Activated naive CD8-positive, alpha-beta T cell treated with anti-CD3 and anti-CD28 coated beads for 36 hours (primary cell): ENCODE data around the gene DOCK1. TPM values are rescaled to one million over a fixed set of nuclear protein-coding genes. Genes with fewer than 3 reads are reported as not detected.
A peak's percentile ranks its signal among the peaks of the same experiment; 100 is the strongest.

Source experiments
- DNase-seq: peaks from one replicate; pipeline ENCODE4 v3.0.0; 2021
- H3K27ac Mint-ChIP-seq: one replicate; pipeline ENCODE4 v1.8.0; 2022; ENCODE audit warnings: mild to moderate bottlenecking, moderate library complexity, mixed read lengths
- H3K27me3 Mint-ChIP-seq: one replicate; pipeline ENCODE4 v1.8.0; 2022; ENCODE audit warnings: mild to moderate bottlenecking, mixed read lengths
- H3K36me3 Mint-ChIP-seq: one replicate; pipeline ENCODE4 v1.8.0; 2021; ENCODE audit warnings: mild to moderate bottlenecking, mixed read lengths
- H3K4me1 Mint-ChIP-seq: one replicate; pipeline ENCODE4 v1.8.0; 2021; ENCODE audit warnings: mixed read lengths
- H3K4me3 Mint-ChIP-seq: one replicate; pipeline ENCODE4 v1.8.0; 2022; ENCODE audit warnings: mild to moderate bottlenecking, moderate library complexity, mixed read lengths
- H3K9me3 Mint-ChIP-seq: one replicate; pipeline ENCODE4 v1.8.0; 2022; ENCODE audit warnings: mixed read lengths
- total RNA-seq, 2 experiments: library from RNA; stranded (reverse); gene quantifications; one replicate each; pipeline ENCODE4 v1.2.3, GENCODE V29; 2021

Gene DOCK1
- total RNA-seq, 2 experiments from 2014 or later = 0.76 to 0.95 TPM

- Mint-ChIP-seq H3K27me3 (peaks cover 11% of the 10 kb centered on the region), H3K27ac (no peak overlapping the region), H3K4me1 (peaks cover 2% of the 10 kb centered on the region), H3K36me3 (no peaks in the 10 kb centered on the region), H3K9me3 (no peaks in the 10 kb centered on the region), H3K4me3 (no peak overlapping the region)
- DNase-seq = no peak
Measured at GRCh38 chr10:127345231-127345965, 440.2 kb downstream of the DOCK1 start.

GRCh38 chr10:127346604-127347003, 441.4 kb downstream of the DOCK1 start:
- H3K27ac Mint-ChIP-seq = no peak overlapping the region
- no peaks in the 10 kb centered on the region for H3K9me3 Mint-ChIP-seq
- H3K36me3 Mint-ChIP-seq = no peaks in the 10 kb centered on the region
- no peak overlapping the region for H3K4me3 Mint-ChIP-seq
- H3K27me3 Mint-ChIP-seq = peaks cover 11% of the 10 kb centered on the region
- peaks cover 2% of the 10 kb centered on the region for H3K4me1 Mint-ChIP-seq
- DNase-seq = peak; percentile 44

- Mint-ChIP-seq H3K4me1 (peaks cover 2% of the 10 kb centered on the region), H3K9me3 (no peaks in the 10 kb centered on the region), H3K27me3 (peaks cover 8% of the 10 kb centered on the region), H3K27ac (no peak overlapping the region), H3K4me3 (no peak overlapping the region), H3K36me3 (no peaks in the 10 kb centered on the region)
- no peak for DNase-seq
Measured at GRCh38 chr10:127347202-127347959, 442.2 kb downstream of the DOCK1 start.

GRCh38 chr10:127349737-127350136, 444.5 kb downstream of the DOCK1 start:
- no peak overlapping the region for H3K27ac Mint-ChIP-seq
- peaks cover 5% of the 10 kb centered on the region for H3K27me3 Mint-ChIP-seq
- peaks cover 2% of the 10 kb centered on the region for H3K4me1 Mint-ChIP-seq
- H3K9me3 Mint-ChIP-seq = no peaks in the 10 kb centered on the region
- no peaks in the 10 kb centered on the region for H3K36me3 Mint-ChIP-seq
- DNase-seq = no peak
- no peak overlapping the region for H3K4me3 Mint-ChIP-seq

- Mint-ChIP-seq H3K36me3 (no peaks in the 10 kb centered on the region), H3K4me3 (no peak overlapping the region), H3K27ac (no peak overlapping the region), H3K27me3 (peaks cover 5% of the 10 kb centered on the region), H3K9me3 (no peaks in the 10 kb centered on the region), H3K4me1 (peaks cover 2% of the 10 kb centered on the region)
- DNase-seq = no peak
Measured at GRCh38 chr10:127351542-127351941, 446.3 kb downstream of the DOCK1 start.

- Mint-ChIP-seq H3K27ac (no peak overlapping the region), H3K27me3 (no peaks in the 10 kb centered on the region), H3K9me3 (no peaks in the 10 kb centered on the region), H3K4me1 (no peaks in the 10 kb centered on the region), H3K4me3 (no peak overlapping the region), H3K36me3 (no peaks in the 10 kb centered on the region)
- DNase-seq = no peak
Measured at GRCh38 chr10:127353544-127353943, 448.3 kb downstream of the DOCK1 start.

GRCh38 chr10:127354255-127354654, 449.0 kb downstream of the DOCK1 start:
- H3K4me3 Mint-ChIP-seq = no peak overlapping the region
- H3K36me3 Mint-ChIP-seq = no peaks in the 10 kb centered on the region
- H3K9me3 Mint-ChIP-seq = no peaks in the 10 kb centered on the region
- no peaks in the 10 kb centered on the region for H3K27me3 Mint-ChIP-seq
- no peaks in the 10 kb centered on the region for H3K4me1 Mint-ChIP-seq
- no peak overlapping the region for H3K27ac Mint-ChIP-seq
- no peak for DNase-seq

- no peaks in the 10 kb centered on the region for H3K27me3 Mint-ChIP-seq
- DNase-seq = no peak
- no peak overlapping the region for H3K27ac Mint-ChIP-seq
- H3K4me3 Mint-ChIP-seq = no peak overlapping the region
- H3K4me1 Mint-ChIP-seq = no peaks in the 10 kb centered on the region
- no peaks in the 10 kb centered on the region for H3K36me3 Mint-ChIP-seq
- no peaks in the 10 kb centered on the region for H3K9me3 Mint-ChIP-seq
Measured at GRCh38 chr10:127354992-127355391, 449.8 kb downstream of the DOCK1 start.

- Mint-ChIP-seq H3K27me3 (peaks cover 5% of the 10 kb centered on the region), H3K27ac (no peak overlapping the region), H3K36me3 (no peaks in the 10 kb centered on the region), H3K9me3 (no peaks in the 10 kb centered on the region), H3K4me1 (no peaks in the 10 kb centered on the region), H3K4me3 (no peak overlapping the region)
- DNase-seq = no peak
Measured at GRCh38 chr10:127356360-127356759, 451.1 kb downstream of the DOCK1 start.

- H3K4me1 Mint-ChIP-seq = no peaks in the 10 kb centered on the region
- H3K27ac Mint-ChIP-seq = no peak overlapping the region
- no peaks in the 10 kb centered on the region for H3K36me3 Mint-ChIP-seq
- peaks cover 5% of the 10 kb centered on the region for H3K27me3 Mint-ChIP-seq
- DNase-seq = no peak
- no peaks in the 10 kb centered on the region for H3K9me3 Mint-ChIP-seq
- H3K4me3 Mint-ChIP-seq = no peak overlapping the region
Measured at GRCh38 chr10:127357265-127357664, 452.0 kb downstream of the DOCK1 start.

- Mint-ChIP-seq H3K27ac (no peak overlapping the region), H3K27me3 (peaks cover 5% of the 10 kb centered on the region), H3K4me3 (no peak overlapping the region), H3K36me3 (no peaks in the 10 kb centered on the region), H3K9me3 (no peaks in the 10 kb centered on the region), H3K4me1 (no peaks in the 10 kb centered on the region)
- DNase-seq = no peak
Measured at GRCh38 chr10:127358337-127358736, 453.1 kb downstream of the DOCK1 start.

GRCh38 chr10:127364034-127364433, 458.8 kb downstream of the DOCK1 start:
- H3K27ac Mint-ChIP-seq = no peak overlapping the region
- H3K4me3 Mint-ChIP-seq = no peak overlapping the region
- no peak for DNase-seq
- H3K27me3 Mint-ChIP-seq = peaks cover 13% of the 10 kb centered on the region
- H3K4me1 Mint-ChIP-seq = no peaks in the 10 kb centered on the region
- H3K36me3 Mint-ChIP-seq = no peaks in the 10 kb centered on the region
- no peaks in the 10 kb centered on the region for H3K9me3 Mint-ChIP-seq

- Mint-ChIP-seq H3K9me3 (no peaks in the 10 kb centered on the region), H3K27me3 (peaks cover 7% of the 10 kb centered on the region), H3K36me3 (no peaks in the 10 kb centered on the region), H3K4me1 (no peaks in the 10 kb centered on the region), H3K4me3 (no peak overlapping the region), H3K27ac (no peak overlapping the region)
- DNase-seq = no peak
Measured at GRCh38 chr10:127368101-127368500, 462.9 kb downstream of the DOCK1 start.

GRCh38 chr10:127368929-127369328, 463.7 kb downstream of the DOCK1 start:
- DNase-seq = no peak
- no peaks in the 10 kb centered on the region for H3K9me3 Mint-ChIP-seq
- no peaks in the 10 kb centered on the region for H3K4me1 Mint-ChIP-seq
- H3K36me3 Mint-ChIP-seq = no peaks in the 10 kb centered on the region
- H3K27me3 Mint-ChIP-seq = peaks cover 7% of the 10 kb centered on the region
- no peak overlapping the region for H3K4me3 Mint-ChIP-seq
- H3K27ac Mint-ChIP-seq = no peak overlapping the region

- H3K27ac Mint-ChIP-seq = no peak overlapping the region
- H3K9me3 Mint-ChIP-seq = no peaks in the 10 kb centered on the region
- H3K4me3 Mint-ChIP-seq = no peak overlapping the region
- H3K4me1 Mint-ChIP-seq = no peaks in the 10 kb centered on the region
- H3K36me3 Mint-ChIP-seq = no peaks in the 10 kb centered on the region
- no peak for DNase-seq
- peaks cover 7% of the 10 kb centered on the region for H3K27me3 Mint-ChIP-seq
Measured at GRCh38 chr10:127370601-127371000, 465.4 kb downstream of the DOCK1 start.

- Mint-ChIP-seq H3K4me1 (no peaks in the 10 kb centered on the region), H3K27me3 (peaks cover 4% of the 10 kb centered on the region), H3K9me3 (no peaks in the 10 kb centered on the region), H3K27ac (no peak overlapping the region), H3K36me3 (no peaks in the 10 kb centered on the region), H3K4me3 (no peak overlapping the region)
- no peak for DNase-seq
Measured at GRCh38 chr10:127372361-127372760, 467.1 kb downstream of the DOCK1 start.
